Measurements from ENCODE around the gene ZNF837.
"Not testable (repeated sequence)": the region's sequence is repeated elsewhere in the genome, so short reads cannot be mapped to it uniquely, and the experiment has no call there.

ZNF837 gene

GRCh38 chr19:58380662-58381459 is at the start of gene ZNF837:
Gene ZNF837, minus strand, starts transcription at chr19:58381030. Its CDS starts 11,698 bp downstream, at chr19:58369332.
- peak; percentile 96 for DNase-seq (ENCODE audit: low read depth)

- no peak for DNase-seq (ENCODE audit: low read depth)
Measured at GRCh38 chr19:58429745-58430144, 48.9 kb upstream of the ZNF837 start.

- no peak for DNase-seq (ENCODE audit: low read depth)
Measured at GRCh38 chr19:58428617-58429016, 47.8 kb upstream of the ZNF837 start.

GRCh38 chr19:58417071-58417470 is 36.2 kb upstream of the ZNF837 start:
- no peak for DNase-seq (ENCODE audit: low read depth)

GRCh38 chr19:58416604-58417003 is 35.8 kb upstream of the ZNF837 start:
- no peak for DNase-seq (ENCODE audit: low read depth)

- DNase-seq (ENCODE audit: low read depth) = no peak
Measured at GRCh38 chr19:58409010-58409790, 28.4 kb upstream of the ZNF837 start.

- peak; percentile 90 for DNase-seq (ENCODE audit: low read depth)
Measured at GRCh38 chr19:58408152-58409009, 27.6 kb upstream of the ZNF837 start, which contains the start of gene ZNF584. Gene ZNF584, plus strand, starts transcription at chr19:58408649. Its CDS starts 499 bp downstream, at chr19:58409148.

GRCh38 chr19:58407658-58408151 is 26.9 kb upstream of the ZNF837 start:
- DNase-seq (ENCODE audit: low read depth) = no peak

- DNase-seq (ENCODE audit: low read depth) = no peak
Measured at GRCh38 chr19:58406818-58407657, 26.2 kb upstream of the ZNF837 start.

- DNase-seq (ENCODE audit: low read depth) = not testable (repeated sequence)
Measured at GRCh38 chr19:58403920-58404478, 23.2 kb upstream of the ZNF837 start.

GRCh38 chr19:58401840-58402421 is 21.1 kb upstream of the ZNF837 start:
- DNase-seq (ENCODE audit: low read depth) = no peak

- peak; percentile 98 for DNase-seq (ENCODE audit: low read depth)
Measured at GRCh38 chr19:58400916-58401839, 20.3 kb upstream of the ZNF837 start.

GRCh38 chr19:58400316-58400915 is 19.6 kb upstream of the ZNF837 start:
- no peak for DNase-seq (ENCODE audit: low read depth)

GRCh38 chr19:58399903-58400302 is 19.1 kb upstream of the ZNF837 start:
- DNase-seq (ENCODE audit: low read depth) = no peak

GRCh38 chr19:58398545-58398944 is 17.7 kb upstream of the ZNF837 start:
- no peak for DNase-seq (ENCODE audit: low read depth)

GRCh38 chr19:58398087-58398486 is 17.3 kb upstream of the ZNF837 start:
- no peak for DNase-seq (ENCODE audit: low read depth)

GRCh38 chr19:58397533-58398037 is 16.8 kb upstream of the ZNF837 start:
- DNase-seq (ENCODE audit: low read depth) = no peak

- DNase-seq (ENCODE audit: low read depth) = no peak
Measured at GRCh38 chr19:58396691-58397532, 16.1 kb upstream of the ZNF837 start.
